AML-193 (cell line): ENCODE data around the gene SLC9B1.

Experiments used
- DNase-seq, 2 experiments: peaks; one replicate each; lab custom pipeline; 2025; lab: John Stamatoyannopoulos, UW

The SLC9B1 gene

GRCh38 chr4:103019308-103020124 lies at the start of gene SLC9B1:
Gene SLC9B1, minus strand, starts transcription at chr4:103019705. Its CDS starts 27,994 bp downstream, at chr4:102991711.
- DNase-seq = peak; percentile 79 to 83

DNA sequence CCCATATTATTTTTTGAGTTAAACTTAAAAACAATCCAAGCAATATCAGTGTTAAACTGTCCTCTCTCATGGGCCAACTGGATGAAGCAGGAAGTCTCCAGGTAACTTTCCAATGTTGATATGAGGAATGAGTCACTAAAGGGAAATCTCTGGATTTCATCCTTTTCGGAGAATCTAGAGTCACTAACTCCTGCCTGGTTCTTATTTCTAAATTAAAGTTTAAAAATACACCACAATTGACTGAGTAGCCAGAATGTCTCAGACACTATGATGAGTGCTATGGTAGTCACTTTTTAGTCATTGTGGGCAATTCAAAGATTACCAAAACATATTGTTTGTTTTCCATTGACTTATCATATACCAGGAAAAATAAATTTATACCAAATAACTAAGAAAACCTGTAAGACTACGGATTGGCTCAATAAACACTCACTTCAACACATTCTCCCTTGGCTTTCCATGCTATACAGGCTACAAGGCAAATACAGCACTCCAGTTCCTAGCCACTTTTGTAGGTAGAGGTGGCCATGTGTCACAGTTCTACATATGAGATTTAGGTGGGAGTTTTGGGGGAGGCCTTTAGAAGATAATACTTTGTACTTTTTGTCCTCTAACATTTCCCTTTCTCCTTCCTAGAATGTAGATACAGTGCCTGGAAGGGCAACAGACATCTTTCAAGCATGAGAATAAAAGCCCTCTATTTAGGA lies 48.5 kb upstream of the SLC9B1 start:
- no peak for DNase-seq

DNA sequence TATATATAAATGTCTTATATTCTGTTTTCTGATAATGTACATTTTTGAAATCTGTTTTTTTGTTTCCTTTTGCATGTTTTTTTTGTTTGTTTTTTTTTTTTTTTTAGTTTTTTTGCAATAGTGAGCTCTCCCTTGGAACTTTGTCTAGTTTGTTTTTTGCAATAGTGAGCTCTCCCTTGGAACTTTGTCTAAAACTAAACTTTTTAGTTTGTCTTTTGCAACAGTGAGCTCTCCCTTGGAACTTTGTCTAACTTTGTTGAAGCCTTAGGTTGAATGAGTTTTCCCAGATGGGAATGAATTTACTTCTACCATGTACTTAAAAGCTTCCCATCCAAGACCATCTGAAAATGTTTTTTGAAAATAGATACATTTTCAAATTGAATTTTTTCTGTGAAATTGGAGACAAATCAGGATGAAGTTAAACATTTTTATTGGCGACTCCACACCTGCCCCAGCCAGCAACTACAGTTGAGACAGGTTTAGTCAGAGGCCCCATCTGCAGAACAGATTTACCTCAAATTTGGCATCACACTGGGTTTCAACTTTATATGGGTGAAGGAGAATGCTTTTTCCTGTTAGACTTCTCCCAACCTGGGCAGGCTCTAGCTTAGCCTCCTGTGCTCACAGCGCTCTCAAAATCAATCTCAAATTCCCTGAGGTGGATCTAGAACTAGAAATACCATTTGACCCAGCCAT lies 41.1 kb upstream of the SLC9B1 start:
- no peak for DNase-seq

DNA sequence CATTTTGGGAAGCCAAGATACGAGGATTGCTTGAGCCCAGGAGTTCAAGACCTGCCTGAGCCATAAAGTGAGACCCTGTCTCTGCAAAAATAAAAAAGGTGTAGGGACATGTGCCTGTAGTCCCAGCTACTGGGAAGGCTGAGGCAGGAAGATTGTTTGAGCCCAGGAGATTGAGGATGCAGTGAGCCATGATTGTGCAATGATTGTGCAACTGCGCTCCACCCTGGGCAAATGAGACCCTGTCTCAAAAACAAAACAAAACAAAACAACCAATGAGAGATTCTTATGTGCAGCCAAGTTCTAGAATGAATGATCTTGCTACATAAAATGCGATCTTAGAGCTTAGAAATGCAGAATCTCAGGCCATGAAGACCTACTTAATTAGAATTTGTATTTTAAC lies 34.5 kb upstream of the SLC9B1 start:
- DNase-seq = no peak

GRCh38 chr4:103052779-103053178 lies 33.3 kb upstream of the SLC9B1 start:
- no peak for DNase-seq

- DNase-seq = no peak
Observed at GRCh38 chr4:103052145-103052544, 32.6 kb upstream of the SLC9B1 start.

- no peak for DNase-seq
Observed at GRCh38 chr4:103050736-103051436, 31.4 kb upstream of the SLC9B1 start.

DNA sequence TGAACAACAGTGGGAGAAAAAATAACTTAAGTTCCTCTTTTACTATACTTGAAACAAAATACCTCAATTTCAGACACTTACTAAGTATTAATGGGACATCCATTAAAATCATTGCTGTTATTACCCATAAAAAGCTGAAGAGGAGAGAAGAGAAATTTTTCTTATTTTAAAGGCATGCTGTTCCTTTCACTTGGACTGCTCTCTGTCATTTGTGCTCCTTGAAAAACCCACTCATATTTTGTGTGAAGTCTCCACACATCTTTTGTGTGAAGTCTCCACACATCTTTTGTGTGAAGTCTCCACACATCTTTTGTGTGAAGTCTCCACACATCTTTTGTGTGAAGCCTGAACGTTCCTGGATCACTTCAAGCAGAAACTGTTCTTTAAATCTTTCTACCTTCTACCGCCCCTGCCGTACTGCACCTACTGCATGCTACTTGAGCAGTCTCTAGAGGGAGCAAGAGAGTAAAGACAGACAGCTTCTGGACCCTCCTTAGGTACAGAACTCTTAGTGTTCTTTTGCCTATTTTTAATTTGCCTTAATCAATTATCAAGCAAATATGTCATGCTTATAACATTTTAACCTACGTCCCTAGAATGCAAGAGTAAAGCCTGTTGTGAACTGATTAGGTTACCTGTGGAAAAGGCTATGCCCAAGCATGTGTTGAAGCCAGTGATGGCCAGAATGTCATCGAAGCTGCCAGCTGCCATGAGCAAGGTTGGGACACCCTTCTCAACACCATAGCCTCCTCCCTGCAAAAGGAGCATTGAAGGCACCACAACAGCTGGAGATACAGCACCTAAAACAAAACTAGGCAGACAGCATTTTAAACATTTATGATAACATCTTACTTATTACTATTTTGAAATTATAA lies 27.1 kb upstream of the SLC9B1 start:
- peak; percentile 56 to 64 for DNase-seq

GRCh38 chr4:103044183-103044582 lies 24.7 kb upstream of the SLC9B1 start:
- no peak for DNase-seq

- no peak for DNase-seq
Observed at GRCh38 chr4:103036169-103036568, 16.7 kb upstream of the SLC9B1 start.

GRCh38 chr4:103032574-103032973 lies 13.1 kb upstream of the SLC9B1 start:
- peak; percentile 72 to 78 for DNase-seq

GRCh38 chr4:103030791-103031190 lies 11.3 kb upstream of the SLC9B1 start:
- no peak for DNase-seq

GRCh38 chr4:103029300-103029699 lies 9.8 kb upstream of the SLC9B1 start:
- no peak for DNase-seq

GRCh38 chr4:103026868-103027267 lies 7.4 kb upstream of the SLC9B1 start:
- DNase-seq = no peak

DNA sequence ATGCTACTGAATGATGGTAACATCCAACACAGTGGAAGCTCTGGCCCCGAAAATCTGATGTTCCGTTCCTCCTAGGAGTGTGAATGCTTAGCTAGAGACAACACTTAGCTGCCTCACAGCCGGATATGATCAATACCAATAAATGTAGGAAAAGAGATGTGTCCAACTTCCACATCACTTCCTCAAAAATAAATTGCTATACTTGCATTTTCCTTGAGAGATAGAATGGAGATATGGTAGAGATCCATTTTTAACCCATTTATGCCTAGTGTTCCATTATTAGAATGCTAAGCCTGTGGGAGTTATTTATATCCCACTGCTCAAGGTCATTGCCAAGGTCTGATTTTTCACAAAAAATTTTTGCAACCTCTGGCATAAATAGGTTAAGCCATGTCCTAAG lies 5.5 kb upstream of the SLC9B1 start:
- DNase-seq = no peak

GRCh38 chr4:103021120-103021519 lies 1.6 kb upstream of the SLC9B1 start:
- no peak for DNase-seq

DNA sequence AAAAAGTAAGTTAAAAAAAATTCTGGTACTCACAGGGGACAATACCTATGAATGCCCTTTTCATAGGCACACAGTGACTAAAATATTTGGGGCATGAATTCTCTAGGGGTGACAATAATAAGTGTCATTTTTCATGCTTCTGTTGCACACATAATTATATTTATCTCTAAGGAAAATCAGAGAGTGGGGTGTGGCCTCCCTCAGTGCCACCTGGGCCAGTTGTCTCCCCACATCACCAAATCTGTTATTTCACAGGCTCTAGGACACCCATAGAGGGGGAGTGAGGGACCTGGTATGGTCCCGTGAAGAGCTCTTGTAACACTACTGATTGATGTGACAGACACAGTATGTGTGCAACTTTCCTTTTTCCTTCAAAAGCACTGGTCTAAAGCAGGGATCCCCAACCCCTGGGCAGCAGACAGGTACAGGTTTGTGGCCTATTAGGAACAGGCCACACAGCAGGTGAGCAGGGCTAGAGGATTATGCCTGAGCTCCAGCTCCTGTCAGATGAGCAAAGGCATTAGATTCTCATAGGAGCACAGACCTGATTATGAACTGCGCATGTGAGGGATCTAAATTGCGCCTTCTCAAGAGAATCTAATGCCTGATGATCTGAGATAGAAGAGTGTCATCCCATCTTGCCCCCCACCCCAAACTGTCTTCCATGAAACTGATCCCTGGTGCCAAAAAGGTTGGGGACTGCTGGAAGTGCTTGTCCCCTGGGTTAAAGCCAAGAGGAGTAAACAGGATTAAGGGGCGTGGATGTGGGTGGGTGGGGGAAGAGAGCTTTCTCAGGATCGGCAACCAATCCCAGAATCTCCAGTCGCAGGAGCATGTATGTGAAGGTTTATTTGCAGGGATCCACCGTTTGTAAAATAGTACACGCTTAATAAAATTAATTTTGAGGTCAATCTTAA lies 856 bp downstream of the SLC9B1 start:
- DNase-seq = peak in 1 of 2 experiments; percentile 42

GRCh38 chr4:103012551-103012950 lies 7.0 kb downstream of the SLC9B1 start:
- no peak for DNase-seq

DNA sequence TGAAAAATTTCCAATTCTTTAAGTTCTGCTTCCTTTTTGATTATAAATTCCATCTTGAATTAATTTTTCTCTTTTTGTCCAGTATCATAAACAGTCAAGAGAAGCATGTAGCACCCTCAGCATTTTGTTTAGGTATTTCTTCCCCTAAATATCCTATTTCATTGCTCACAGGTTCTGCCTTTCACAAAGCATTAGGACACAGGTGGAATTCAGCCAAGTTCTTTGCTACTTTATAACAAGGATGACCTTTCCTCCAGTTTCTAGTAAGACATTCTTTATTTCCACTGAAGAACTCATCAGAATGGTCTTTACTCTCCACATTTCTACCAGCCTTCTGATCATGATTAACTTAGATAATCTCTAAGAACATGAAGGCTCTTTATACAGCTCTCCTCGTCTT lies 7.4 kb downstream of the SLC9B1 start:
- DNase-seq = no peak
